Common myeloid progenitor, CD34-positive (primary cell): ENCODE results near the gene ALDOA.
"Not testable (repeated sequence)": the region's sequence is repeated elsewhere in the genome, so short reads cannot be mapped to it uniquely, and the experiment has no call there.

ENCODE experiments used
- CTCF ChIA-PET: fragments of 350-600 bp; sonication (Branson Sonifier 250); formaldehyde crosslinking; loops from one replicate; lab custom pipeline; 2021; ENCODE audit warnings: antibody characterized with exemption; lab: Charles Lee
- POLR2A ChIA-PET: fragments of 350-600 bp; sonication (Branson Sonifier 250); formaldehyde crosslinking; loops from one replicate; lab custom pipeline; 2021; ENCODE audit warnings: antibody characterized with exemption; lab: Charles Lee
- DNase-seq, 3 donors: peaks; one replicate each; pipeline versions ENCODE4 v3.0.0 to v3.0.0-alpha.2; 2013
- H3K27ac ChIP-seq, 2 experiments: 1 replicate in 1 of 2; 2 replicates in 1 of 2; pipeline ENCODE4 v1.7.0; 2013; ENCODE audit warnings: inconsistent platforms in 2 of 2, low read length in 2 of 2, mild to moderate bottlenecking in 2 of 2, low read depth in 1 of 2, moderate library complexity in 1 of 2; ENCODE audit not compliant: severe bottlenecking in 2 of 2, insufficient read depth in 1 of 2, poor library complexity in 1 of 2
- H3K27me3 ChIP-seq, 5 experiments: replicated peaks in 2 of 5; 1 replicate in 3 of 5; 2 replicates in 2 of 5; pipeline versions ENCODE4 v1.6.1 to v1.7.0; 2013; ENCODE audit warnings: low read length in 4 of 5, mild to moderate bottlenecking in 2 of 5, moderate library complexity in 2 of 5, inconsistent platforms in 1 of 5; ENCODE audit not compliant: insufficient read depth in 5 of 5, control insufficient read depth in 4 of 5
- H3K36me3 ChIP-seq, 4 experiments: 1 replicate in 2 of 4; 2 replicates in 2 of 4; pipeline versions ENCODE4 v1.6.1 to v1.7.0; 2013; ENCODE audit warnings: low read length in 3 of 4, control low read depth in 1 of 4, mild to moderate bottlenecking in 1 of 4; ENCODE audit not compliant: control insufficient read depth in 4 of 4, insufficient read depth in 4 of 4
- H3K4me1 ChIP-seq, 4 experiments: 1 replicate in 3 of 4; 2 replicates in 1 of 4; pipeline versions ENCODE4 v1.6.1 to v1.7.1; 2013; ENCODE audit warnings: low read length in 3 of 4, mild to moderate bottlenecking in 3 of 4, control low read depth in 1 of 4, inconsistent platforms in 1 of 4, moderate library complexity in 1 of 4; ENCODE audit not compliant: control insufficient read depth in 4 of 4, insufficient read depth in 4 of 4; ENCODE audit errors: control extremely low read depth in 1 of 4
- H3K4me3 ChIP-seq, 7 experiments: 1 replicate in 4 of 7; 2 replicates in 3 of 7; pipeline versions ENCODE4 v1.5.1 to v1.7.0; 2013; ENCODE audit warnings: mild to moderate bottlenecking in 7 of 7, low read length in 6 of 7, moderate library complexity in 6 of 7, inconsistent platforms in 2 of 7, low read depth in 2 of 7, control low read depth in 1 of 7; ENCODE audit not compliant: insufficient read depth in 4 of 7, control insufficient read depth in 1 of 7; ENCODE audit errors: extremely low read depth in 1 of 7
- H3K9me3 ChIP-seq, 5 experiments: 1 replicate in 4 of 5; 2 replicates in 1 of 5; pipeline versions ENCODE4 v1.6.1 to v1.7.1; 2013; ENCODE audit warnings: low read length in 4 of 5, mild to moderate bottlenecking in 2 of 5, inconsistent platforms in 1 of 5, low read depth in 1 of 5, moderate library complexity in 1 of 5; ENCODE audit not compliant: control insufficient read depth in 4 of 5, insufficient read depth in 2 of 5; ENCODE audit errors: control extremely low read depth in 1 of 5
- WGBS: methylation state at CpG from one replicate; pipeline ENCODE4 v1.1.5; 2013; ENCODE audit not compliant: insufficient coverage; 5-methylcytosine and 5-hydroxymethylcytosine counted together

Gene ALDOA

DNA sequence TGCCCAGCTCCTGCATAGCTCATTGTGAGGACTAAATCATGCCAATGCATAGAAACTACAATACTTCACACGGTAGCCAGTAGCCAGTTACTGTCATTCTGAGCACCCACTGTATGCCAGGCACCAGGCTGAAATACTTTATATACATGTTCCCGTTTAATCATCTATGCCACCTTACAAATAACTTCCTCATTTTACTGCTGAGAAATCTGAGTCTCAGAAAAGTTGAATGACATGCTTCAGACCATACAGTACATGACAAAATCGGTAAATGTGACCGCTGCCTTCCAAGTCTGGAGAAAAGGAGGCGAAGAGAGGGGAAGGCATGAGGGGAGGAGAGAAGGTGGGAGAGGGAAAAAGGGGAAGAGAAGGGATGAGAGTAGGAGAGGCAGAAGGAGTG, 25.3 kb upstream of the ALDOA start:
- peak in 2 of 3 donors; percentile 76 to 84 for DNase-seq
- Histone ChIP-seq H3K36me3 (no peaks in the 10 kb centered on the region), H3K27me3 (peaks cover 0 to 2% (median 0%) of the 10 kb centered on the region in 5 experiments), H3K9me3 (no peaks in the 10 kb centered on the region), H3K4me3 (peak overlapping the region in 1 of 7 experiments; percentile 23), H3K27ac (no peak overlapping the region), H3K4me1 (peaks cover 0 to 5% (median 3%) of the 10 kb centered on the region in 4 experiments)
- ChIA-PET POLR2A (no interaction called here), CTCF (interaction anchor here (0.7 to 8.0 kb wide), 4 partner anchors 12 to 273 kb away, joined by 3 to 76 read pairs (median 12); partner anchors contain the start of gene TBX6)
- WGBS: 0% methylated on average over 2 of the region's 5 CpGs

DNA sequence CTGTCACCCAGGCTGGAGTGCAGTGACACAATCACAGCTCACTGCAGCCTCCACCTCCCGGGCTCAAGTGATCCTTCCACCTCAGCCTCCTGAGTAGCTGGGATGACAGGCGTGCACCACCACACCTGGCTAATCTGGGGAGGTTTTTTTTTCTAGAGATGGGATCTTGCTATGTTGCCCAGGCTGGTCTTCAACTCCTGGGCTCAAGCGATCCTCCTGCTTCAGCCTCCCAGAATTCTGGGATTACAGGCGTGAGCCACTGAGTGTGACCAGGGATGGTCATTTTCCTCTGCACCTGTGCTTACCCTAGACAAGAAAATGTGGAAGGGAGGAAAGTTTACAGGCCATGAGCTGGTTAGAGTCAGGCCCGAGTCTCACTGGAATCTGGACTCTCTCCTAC, 24.9 kb upstream of the ALDOA start:
- CTCF ChIA-PET: interaction anchor here (0.9 to 8.0 kb wide), 4 partner anchors 9 to 51 kb away, joined by 5 to 76 read pairs (median 22); partner anchors contain the start of genes TBX6 and TLCD3B
- WGBS: 94% methylated on average over 4 of the region's 5 CpGs

DNA sequence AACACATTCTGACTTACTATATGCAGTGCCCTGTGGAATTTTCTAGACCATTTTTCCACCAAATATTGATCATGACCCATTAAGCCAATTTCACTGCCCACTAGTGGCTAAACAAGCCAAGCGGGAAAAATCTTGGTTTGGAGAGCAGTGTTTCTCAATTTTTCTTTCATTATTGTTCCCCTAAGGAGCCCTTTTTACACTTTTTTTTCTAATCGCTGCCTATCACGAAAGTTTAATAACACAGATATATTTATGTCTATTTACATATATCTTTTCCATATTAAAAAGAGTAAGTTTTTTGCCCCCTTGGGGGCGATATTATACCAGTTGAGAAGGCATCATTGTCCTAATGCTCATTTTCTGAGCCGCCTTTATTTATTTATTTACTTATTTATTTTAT, 23.7 kb upstream of the ALDOA start:
- POLR2A ChIA-PET: no interaction called here
- H3K27ac ChIP-seq: no peak overlapping the region
- DNase-seq: peak; percentile 57 to 75 (median 70)
- no peaks in the 10 kb centered on the region for H3K9me3 ChIP-seq
- WGBS: 40% methylated on average over 1 of the region's 5 CpGs
- H3K36me3 ChIP-seq: no peaks in the 10 kb centered on the region
- H3K4me1 ChIP-seq: peaks cover 0 to 5% (median 3%) of the 10 kb centered on the region in 4 experiments
- CTCF ChIA-PET: interaction anchor here (0.7 to 8.0 kb wide), 6 partner anchors 10 to 49 kb away, joined by 3 to 76 read pairs (median 13); partner anchors contain the start of genes C16orf92, TBX6 and TLCD3B
- no peak overlapping the region for H3K4me3 ChIP-seq
- no peaks in the 10 kb centered on the region for H3K27me3 ChIP-seq

More for the DNA sequence above, 24.9 kb upstream of the ALDOA start:
- H3K27ac ChIP-seq, H3K9me3 ChIP-seq, H3K27me3 ChIP-seq, POLR2A ChIA-PET, H3K4me1 ChIP-seq, H3K36me3 ChIP-seq, DNase-seq, H3K4me3 ChIP-seq: not testable (repeated sequence)

DNA sequence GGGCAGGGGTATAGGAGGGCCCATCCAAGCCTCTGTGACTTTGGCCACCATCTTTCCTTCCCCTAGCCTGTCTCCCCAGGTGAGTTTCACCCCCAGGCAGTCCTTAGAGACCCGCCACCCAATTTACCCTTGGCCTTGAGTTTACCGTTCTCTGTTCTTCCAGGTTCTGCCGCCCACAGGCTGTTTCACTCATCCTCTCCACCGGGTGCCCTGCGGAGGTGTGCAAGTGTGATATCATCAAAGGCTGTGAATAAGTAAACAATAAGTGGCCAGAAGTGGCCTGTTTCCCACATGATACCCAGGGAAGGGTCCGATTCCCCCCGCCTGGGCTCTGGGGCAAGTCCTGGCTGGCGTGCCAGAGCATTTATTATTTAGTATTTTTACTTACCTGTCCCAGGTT, 19.4 kb upstream of the ALDOA start:
- no peak overlapping the region for H3K27ac ChIP-seq
- ChIA-PET POLR2A (no interaction called here), CTCF (interaction anchor here (8.0 kb wide), 1 partner anchor 10 kb away, joined by 76 read pairs; a partner anchor contains a TSS)
- H3K4me1 ChIP-seq: no peaks in the 10 kb centered on the region
- no peaks in the 10 kb centered on the region for H3K27me3 ChIP-seq
- no peaks in the 10 kb centered on the region for H3K36me3 ChIP-seq
- H3K9me3 ChIP-seq: no peaks in the 10 kb centered on the region
- no peak for DNase-seq
- WGBS: 96% methylated on average over 4 of the region's 8 CpGs
- H3K4me3 ChIP-seq: no peak overlapping the region

DNA sequence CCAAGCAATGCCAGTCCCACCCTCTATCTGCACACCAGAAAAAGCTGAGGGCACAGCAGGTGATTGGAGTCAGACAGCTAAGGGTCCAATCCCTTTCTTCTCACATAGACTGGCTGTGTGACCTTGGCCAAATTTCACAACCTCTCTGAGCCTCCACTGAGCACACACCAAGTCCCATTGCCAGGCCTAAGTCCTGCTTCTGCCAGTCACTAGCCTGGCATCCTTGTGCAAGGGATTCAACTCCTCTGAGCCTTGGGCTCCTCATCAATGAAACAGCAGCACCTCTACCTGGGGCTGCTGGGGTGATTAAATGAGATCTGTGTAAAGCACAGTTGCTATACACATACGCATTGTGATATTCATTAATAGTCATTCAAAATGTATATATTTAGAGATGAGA, 19.0 kb upstream of the ALDOA start:
- WGBS: no CpG with 5 or more reads among the region's 1 CpG
- no peak overlapping the region for H3K27ac ChIP-seq
- H3K27me3 ChIP-seq: no peaks in the 10 kb centered on the region
- no peaks in the 10 kb centered on the region for H3K36me3 ChIP-seq
- H3K4me1 ChIP-seq: no peaks in the 10 kb centered on the region
- DNase-seq: no peak
- no peaks in the 10 kb centered on the region for H3K9me3 ChIP-seq
- H3K4me3 ChIP-seq: no peak overlapping the region
- CTCF ChIA-PET: interaction anchor here (1.0 to 8.0 kb wide), 2 partner anchors 9 to 10 kb away, joined by 6 to 76 read pairs; a partner anchor contains a TSS
- POLR2A ChIA-PET: no interaction called here

DNA sequence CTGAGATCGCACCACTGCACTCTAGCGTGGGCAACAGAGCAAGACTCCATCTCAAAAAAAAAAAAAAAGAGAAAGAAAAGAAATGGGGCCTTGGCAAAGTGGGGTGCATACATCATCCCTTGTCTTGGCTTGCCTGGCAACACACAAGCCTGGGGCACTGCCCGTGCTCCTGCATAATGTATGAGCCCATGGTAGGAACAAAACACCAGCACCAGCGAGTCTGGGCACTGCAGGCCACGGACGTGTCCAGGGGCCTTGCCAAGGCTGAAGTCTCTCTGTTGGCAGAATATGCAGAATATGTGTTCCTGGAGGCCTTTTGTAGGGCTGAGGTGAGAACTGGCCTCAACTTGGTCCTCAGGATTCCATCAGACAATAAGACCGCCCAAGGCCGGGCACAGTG, 15.7 kb upstream of the ALDOA start:
- no peaks in the 10 kb centered on the region for H3K36me3 ChIP-seq
- peaks cover 0 to 17% (median 10%) of the 10 kb centered on the region in 4 experiments for H3K4me1 ChIP-seq
- ChIA-PET POLR2A (no interaction called here), CTCF (interaction anchor here (1.0 to 1.8 kb wide), 4 partner anchors 9 to 25 kb away, joined by 3 to 10 read pairs (median 5); partner anchors contain the start of gene TLCD3B)
- H3K27ac ChIP-seq: no peak overlapping the region
- H3K9me3 ChIP-seq: no peaks in the 10 kb centered on the region
- no peaks in the 10 kb centered on the region for H3K27me3 ChIP-seq
- DNase-seq: no peak
- 98% methylated on average over 7 of the region's 8 CpGs for WGBS
- H3K4me3 ChIP-seq: no peak overlapping the region

DNA sequence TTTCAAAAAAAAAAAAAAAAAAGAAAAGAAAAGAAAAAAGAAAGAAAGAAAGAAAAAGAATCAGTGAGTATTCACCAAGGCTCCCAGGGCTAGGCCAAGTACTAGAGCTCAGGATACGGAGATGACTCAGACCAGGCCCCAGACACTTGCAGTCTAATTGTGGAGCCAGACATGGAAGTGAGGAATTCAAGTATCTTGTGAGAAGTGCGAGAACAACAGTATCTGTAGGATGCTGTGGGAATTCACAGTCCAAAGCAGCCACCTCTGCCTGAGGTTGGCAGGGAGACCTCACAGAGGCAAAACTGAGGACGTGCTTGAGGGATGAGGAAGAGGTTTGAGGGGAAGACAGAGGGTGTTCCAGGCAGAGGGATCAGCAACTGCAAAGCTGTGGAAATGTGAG, 14.0 kb upstream of the ALDOA start:
- POLR2A ChIA-PET: no interaction called here
- no peak for DNase-seq
- no peaks in the 10 kb centered on the region for H3K27me3 ChIP-seq
- CTCF ChIA-PET: interaction anchor here (0.9 to 3.2 kb wide), 3 partner anchors 14 to 41 kb away, joined by 3 to 14 read pairs (median 5); partner anchors contain the start of genes ALDOA and TBX6
- no peaks in the 10 kb centered on the region for H3K36me3 ChIP-seq
- 100% methylated on average over 3 of the region's 3 CpGs for WGBS
- no peak overlapping the region for H3K27ac ChIP-seq
- H3K9me3 ChIP-seq: no peaks in the 10 kb centered on the region
- H3K4me3 ChIP-seq: no peak overlapping the region
- H3K4me1 ChIP-seq: peaks cover 0 to 22% (median 12%) of the 10 kb centered on the region in 4 experiments
